Measurements from ENCODE around the gene HSPG2. TPM values are rescaled to one million over a fixed set of nuclear protein-coding genes. Genes with fewer than 3 reads are reported as not detected.

Gene HSPG2
- total and polyA plus RNA-seq, 2 of the 13 experiments (the other 11 are each of a cell fraction or from before 2014, with no cell fraction given), result 9.1 to 13.1 TPM

GRCh38 chr1:21935891-21936365, 1.2 kb downstream of the HSPG2 start (continued):
- TF ChIP-seq PAXIP1 (CRISPR knock-in tag; conservative IDR thresholded peaks at IDR 0.05) (peak; percentile 2; the same call in 1 of the 2 replicates), ZNF256 (CRISPR knock-in tag; conservative IDR thresholded peaks at IDR 0.05) (no peak), PHF21A (CRISPR knock-in tag; IDR thresholded peaks at IDR 0.05) (no peak), PATZ1 (CRISPR knock-in tag; IDR thresholded peaks at IDR 0.05) (0 out of 2 replicates have a peak, but pooled peaks have one; percentile 39), ZNF263 (CRISPR knock-in tag; IDR thresholded peaks at IDR 0.05) (peak; percentile 63; the same call in 1 of the 2 replicates), TARDBP (CRISPR knock-in tag; IDR thresholded peaks at IDR 0.05) (0 out of 2 replicates have a peak, but pooled peaks have one; percentile 15), PAWR (CRISPR knock-in tag; IDR thresholded peaks at IDR 0.05; ENCODE audit: borderline replicate concordance) (no peak), ZNF574 (CRISPR knock-in tag; IDR thresholded peaks at IDR 0.05) (0 out of 2 replicates have a peak, but pooled peaks have one; percentile 3), MAFK (conservative IDR thresholded peaks at IDR 0.05 in 1 of 2, IDR thresholded peaks at IDR 0.05 in 1 of 2; ENCODE audit: low read length in 2 of 2) (no peak), ZNF562 (CRISPR knock-in tag; IDR thresholded peaks at IDR 0.05; ENCODE audit: borderline replicate concordance) (no peak), ZFX (CRISPR knock-in tag; IDR thresholded peaks at IDR 0.05; ENCODE audit: low read depth) (no peak), ARNT (IDR thresholded peaks at IDR 0.05) (no peak), ZNF30 (CRISPR knock-in tag; IDR thresholded peaks at IDR 0.05) (no peak), YEATS4 (CRISPR knock-in tag; IDR thresholded peaks at IDR 0.05; ENCODE audit: borderline replicate concordance) (no peak), FOXA1 (IDR thresholded peaks at IDR 0.05) (no peak), FOXA1 (CRISPR knock-in tag; IDR thresholded peaks at IDR 0.05) (peak; percentile 64; the same call in 1 of the 2 replicates), ZFP91 (CRISPR knock-in tag; IDR thresholded peaks at IDR 0.05; ENCODE audit: borderline replicate concordance) (0 out of 2 replicates have a peak, but pooled peaks have one; percentile 58), ZNF382 (CRISPR knock-in tag; IDR thresholded peaks at IDR 0.05; ENCODE audit: borderline replicate concordance) (no peak), TEAD3 (CRISPR knock-in tag; optimal IDR thresholded peaks at IDR 0.05; ENCODE audit: borderline replicate concordance) (peak; percentile 36)
